ENCODE data around the gene TCIRG1.
A peak's percentile ranks its signal among the peaks of the same experiment; 100 is the strongest.

TCIRG1 gene

DNA sequence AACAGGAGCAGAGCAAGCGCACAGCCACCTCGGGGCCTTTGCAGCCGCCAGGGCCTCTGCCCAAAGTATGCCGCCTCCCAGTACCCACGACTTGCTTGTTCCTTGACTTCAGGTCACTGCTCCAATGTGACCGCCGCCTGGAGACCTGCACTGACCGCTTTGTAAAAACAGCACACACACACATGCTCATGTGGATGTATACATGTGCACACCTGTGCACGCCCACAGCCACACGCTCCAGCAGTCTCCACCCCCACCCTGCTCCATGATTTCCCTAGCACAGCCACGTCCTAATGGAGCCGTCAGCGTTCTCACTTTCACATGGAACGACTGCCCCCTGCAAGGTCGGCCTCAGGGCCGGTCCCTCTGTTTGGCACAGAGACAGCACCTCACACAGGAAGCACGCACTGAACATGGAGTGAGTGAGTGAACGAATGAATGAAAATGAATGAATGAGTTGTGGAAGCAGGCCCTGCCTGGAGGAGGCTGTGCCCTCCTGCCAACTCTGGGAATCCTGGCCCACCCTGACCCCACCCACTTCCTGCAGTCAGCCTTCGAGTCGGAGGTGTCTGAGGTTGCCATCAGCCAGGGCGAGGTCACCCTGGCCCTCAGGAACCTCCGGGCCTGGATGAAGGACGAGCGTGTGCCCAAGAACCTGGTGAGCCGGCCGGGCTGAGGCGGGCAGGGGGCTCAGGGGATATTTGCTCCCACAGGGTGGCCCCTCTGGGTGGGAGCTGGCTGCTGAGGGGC is 20.7 kb upstream of the TCIRG1 start:
- DNase-seq (ENCODE audit: low spot score), result no peak

DNA sequence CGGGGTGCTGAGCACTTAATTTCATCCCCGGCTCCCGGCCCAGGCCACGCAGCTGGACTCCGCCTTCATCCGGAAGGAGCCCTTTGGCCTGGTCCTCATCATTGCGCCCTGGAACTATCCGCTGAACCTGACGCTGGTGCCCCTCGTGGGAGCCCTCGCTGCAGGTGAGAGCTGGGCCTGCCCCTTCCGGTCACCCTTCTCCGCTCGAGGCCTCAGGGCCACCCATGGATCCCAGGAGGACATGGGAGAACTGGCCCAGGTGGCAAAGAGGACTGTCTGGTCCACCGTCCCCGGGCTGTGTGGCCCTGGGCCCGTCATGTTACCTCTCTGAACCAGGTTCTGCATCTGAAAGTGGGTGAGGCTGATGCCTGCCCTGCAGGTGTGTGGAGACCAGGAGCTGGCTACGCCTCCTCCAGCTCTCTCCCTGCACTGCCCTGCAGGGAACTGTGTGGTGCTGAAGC is 20.1 kb upstream of the TCIRG1 start:
- no peak for DNase-seq (ENCODE audit: low spot score)

DNA sequence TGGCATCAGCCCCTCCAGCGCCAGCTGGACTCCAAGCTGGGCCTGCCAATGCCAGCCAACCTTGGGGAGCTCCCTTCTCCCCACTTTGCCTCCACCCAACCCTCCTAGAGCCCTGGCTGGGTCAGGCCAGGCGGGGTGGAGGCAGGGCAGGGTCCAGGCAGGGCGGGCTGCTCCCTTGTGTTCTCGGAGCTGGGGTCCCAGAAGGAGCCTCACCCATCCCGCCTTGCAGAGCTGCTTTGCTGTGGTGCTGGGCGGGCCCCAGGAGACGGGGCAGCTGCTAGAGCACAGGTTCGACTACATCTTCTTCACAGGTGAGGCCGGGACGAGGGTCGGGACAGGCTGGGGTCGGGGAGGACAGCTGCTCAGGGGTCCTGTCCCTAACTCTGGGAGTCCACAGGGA is 19.3 kb upstream of the TCIRG1 start:
- DNase-seq (ENCODE audit: low spot score), result no peak

- DNase-seq (ENCODE audit: low spot score), result no peak
Observed at GRCh38 chr11:68020575-68020974, 18.2 kb upstream of the TCIRG1 start.

- DNase-seq (ENCODE audit: low spot score), result no peak
Observed at GRCh38 chr11:68021167-68021787, 17.5 kb upstream of the TCIRG1 start.

- no peak for DNase-seq (ENCODE audit: low spot score)
Observed at GRCh38 chr11:68022531-68022930, 16.3 kb upstream of the TCIRG1 start.

GRCh38 chr11:68024508-68024907 is 14.3 kb upstream of the TCIRG1 start:
- DNase-seq (ENCODE audit: low spot score), result no peak

DNA sequence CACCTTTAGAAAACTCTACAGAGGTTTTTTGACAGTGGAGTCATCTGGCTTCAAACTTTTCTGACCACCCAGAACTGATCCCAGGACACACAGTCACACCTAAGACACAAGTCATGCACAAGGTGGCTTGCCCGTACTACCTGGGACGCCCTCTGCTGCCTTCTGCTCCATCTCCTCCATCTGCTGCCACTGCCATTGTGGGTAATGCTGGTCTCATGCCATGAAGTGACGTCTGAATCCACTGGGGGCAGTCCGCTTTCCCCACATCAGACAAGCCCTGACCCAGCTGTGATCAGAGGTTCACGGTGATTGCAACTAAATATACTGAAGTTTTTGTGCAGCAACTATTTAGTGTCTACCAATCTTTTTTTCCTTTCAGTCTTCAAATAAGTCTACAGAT is 13.8 kb upstream of the TCIRG1 start:
- DNase-seq (ENCODE audit: low spot score), result no peak

- no peak for DNase-seq (ENCODE audit: low spot score)
Observed at GRCh38 chr11:68026391-68027105, 12.3 kb upstream of the TCIRG1 start.

- DNase-seq (ENCODE audit: low spot score), result no peak
Observed at GRCh38 chr11:68027667-68028066, 11.2 kb upstream of the TCIRG1 start.

DNA sequence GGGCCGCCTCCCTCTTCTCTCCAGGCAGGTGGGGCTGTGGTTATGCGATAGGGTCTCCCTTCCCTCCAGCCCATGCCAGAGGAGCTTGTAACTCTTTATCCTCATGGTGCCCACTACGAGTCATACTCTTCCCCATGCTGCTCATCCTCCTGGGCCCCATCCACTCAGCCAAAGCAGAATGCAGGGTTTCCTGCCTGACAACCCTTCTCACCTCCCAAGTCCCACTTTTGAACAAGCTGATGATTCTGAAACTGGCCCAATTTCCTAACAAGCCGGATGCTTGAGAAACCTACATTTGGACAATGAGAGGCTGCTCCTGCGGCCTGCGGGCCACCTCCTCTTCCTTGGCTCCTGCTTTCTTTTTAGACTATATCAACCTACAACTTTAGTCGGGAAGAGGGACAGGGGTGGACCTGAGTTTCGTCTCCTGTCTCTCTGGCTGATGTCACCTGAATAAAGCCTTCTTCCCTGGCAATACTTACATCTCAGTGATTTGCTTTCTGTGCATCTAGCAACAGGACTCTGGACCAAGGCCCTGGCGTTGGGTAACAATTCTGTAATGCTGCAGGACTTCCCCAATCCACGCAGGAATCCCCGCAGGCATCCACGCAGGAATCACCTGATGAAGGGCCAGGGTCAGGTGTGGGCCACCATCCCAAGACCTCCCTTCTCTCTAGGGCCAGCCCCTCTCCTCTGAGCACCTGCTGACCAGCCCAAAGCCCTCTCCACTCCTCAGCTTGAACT is 9.9 kb upstream of the TCIRG1 start:
- no peak for DNase-seq (ENCODE audit: low spot score)

DNA sequence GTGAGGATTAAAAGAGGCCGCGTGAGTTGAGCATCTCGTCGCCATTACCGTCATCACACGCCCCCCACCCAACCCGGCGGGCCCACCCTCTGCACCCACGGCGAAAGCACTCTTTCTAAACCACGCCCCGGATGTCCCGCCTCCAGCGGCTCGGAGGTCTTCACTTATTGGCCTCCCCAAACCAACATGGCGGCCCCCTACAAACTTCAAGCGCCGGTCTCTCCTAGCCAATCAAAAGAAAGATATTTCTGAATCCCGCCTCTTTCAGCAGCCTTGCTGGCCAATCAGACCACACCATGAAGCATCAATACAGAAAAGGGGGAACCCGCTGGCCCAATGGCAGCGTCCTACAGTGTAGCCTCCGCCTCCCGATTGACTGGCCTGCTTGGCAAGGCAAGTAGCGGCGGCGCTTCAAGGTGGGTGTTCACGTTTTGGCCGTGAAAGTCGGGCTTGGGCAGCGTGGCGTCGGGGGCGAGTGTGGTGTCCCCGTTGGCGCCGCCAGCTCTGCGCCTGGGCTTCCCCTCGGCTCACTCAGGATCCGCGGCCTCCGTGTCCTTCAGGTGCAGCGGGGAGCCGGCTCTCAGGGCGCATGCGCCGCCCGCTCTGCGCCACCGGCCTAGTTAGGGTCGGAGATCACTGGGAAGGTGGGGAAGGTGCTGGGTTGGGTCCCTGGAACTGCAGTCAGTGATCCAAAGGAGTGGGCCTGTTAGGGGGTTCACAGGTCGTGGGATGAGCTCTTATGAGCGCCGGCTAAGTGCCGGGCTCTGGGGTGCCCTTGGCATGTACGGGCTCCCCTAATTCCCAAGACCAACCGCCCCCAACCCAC is 8.3 kb upstream of the TCIRG1 start, which contains the start of gene NDUFS8:
Gene NDUFS8 (plus strand): TSS at position 364 of the 826 bp plus-strand sequence. CDS start 1,471 bp downstream, outside the sequence.
- DNase-seq (ENCODE audit: low spot score), result peak; percentile 99

DNA sequence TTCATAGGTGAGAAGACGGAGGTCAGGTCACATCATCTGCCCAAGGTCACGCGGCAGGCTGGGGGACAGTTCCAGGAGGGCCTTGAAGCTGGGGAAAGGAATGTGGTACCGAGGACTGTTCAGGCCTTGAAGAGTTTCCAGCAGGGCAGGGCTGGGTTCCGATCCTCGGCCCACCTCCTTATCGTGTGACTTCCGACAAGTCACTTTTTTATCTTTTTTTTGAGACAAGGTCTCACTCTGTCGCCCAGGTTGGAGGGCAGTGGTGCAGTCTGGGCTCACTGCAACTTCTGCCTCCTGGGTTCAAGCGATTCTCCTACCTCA is 7.7 kb upstream of the TCIRG1 start:
- peak; percentile 47 for DNase-seq (ENCODE audit: low spot score)

DNA sequence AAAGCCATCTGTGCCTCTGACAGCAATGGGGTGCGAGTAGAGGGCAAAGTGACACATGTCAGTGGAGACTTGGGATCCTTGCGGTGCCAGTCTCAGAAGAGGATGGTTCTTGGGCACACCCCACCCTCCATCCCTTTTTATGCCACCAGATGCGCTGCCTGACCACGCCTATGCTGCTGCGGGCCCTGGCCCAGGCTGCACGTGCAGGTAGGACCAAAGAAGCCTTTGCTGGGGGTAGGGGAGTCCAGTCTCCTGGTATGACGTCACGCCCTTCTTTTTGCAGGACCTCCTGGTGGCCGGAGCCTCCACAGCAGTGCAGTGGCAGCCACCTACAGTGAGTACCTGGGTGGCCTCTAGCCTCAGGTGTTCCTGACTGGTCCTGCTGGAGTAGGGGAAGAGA is 6.8 kb upstream of the TCIRG1 start:
- DNase-seq (ENCODE audit: low spot score), result no peak

- no peak for DNase-seq (ENCODE audit: low spot score)
Observed at GRCh38 chr11:68032997-68033707, 5.7 kb upstream of the TCIRG1 start.

DNA sequence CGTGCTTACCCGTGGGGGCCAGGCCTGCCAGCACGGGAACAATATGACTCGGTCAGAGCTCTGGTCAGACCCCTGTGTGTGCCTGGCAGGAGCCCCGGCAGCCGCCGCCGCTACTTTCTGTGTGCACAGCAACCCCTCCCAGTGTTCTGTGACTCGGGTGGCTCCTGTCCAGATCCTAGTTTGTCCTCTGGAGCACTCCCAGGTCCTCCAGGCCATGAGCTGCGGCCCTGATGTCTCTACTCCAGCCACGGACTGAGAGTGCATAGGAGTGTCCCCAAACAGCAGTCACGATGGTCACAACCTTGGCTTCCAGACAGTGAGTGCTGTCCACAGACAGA is 5.1 kb upstream of the TCIRG1 start:
- no peak for DNase-seq (ENCODE audit: low spot score)

- DNase-seq (ENCODE audit: low spot score), result no peak
Observed at GRCh38 chr11:68035266-68035876, 3.5 kb upstream of the TCIRG1 start.

GRCh38 chr11:68036141-68036716 is 2.6 kb upstream of the TCIRG1 start:
- DNase-seq (ENCODE audit: low spot score), result no peak

DNA sequence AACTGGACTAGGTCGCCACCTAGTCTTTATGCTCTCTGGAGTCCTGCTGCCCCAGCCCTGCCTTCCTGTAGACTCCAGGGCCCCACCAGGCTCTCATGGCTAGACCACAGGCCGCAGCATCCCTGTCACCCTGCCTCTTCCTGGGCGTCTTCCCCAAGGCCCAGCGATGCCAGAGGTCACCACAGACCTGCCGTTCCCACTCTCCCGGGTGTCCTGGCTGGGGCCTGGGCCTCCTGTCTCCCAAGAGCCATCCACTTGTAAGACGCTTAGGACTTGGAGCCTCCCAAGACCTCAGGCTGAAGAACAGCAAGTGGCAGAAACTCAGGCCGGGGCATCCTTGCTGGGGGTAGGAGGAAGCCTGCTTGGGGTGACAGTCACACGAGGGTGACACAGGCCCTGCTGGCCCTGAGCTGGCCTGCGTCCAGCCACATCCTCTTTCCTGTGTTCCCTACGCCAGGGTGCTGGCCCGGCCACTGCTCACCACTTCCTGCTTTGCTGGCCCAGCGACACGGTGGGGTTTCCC is 2.0 kb upstream of the TCIRG1 start:
- DNase-seq (ENCODE audit: low spot score), result no peak

Measured in hematopoietic multipotent progenitor cell treated with erythropoietin and hydrocortisone succinate and interleukin-3 and kit ligand, for 15 days (in vitro differentiated cells).